Activated T-helper 1 cell treated with anti-CD3 and anti-CD28 coated beads, Interleukin-2, amount 50 U/mL, for 16 hours (primary cell): ENCODE data around the gene ATP9A.
"Not testable (repeated sequence)": the region's sequence is repeated elsewhere in the genome, so short reads cannot be mapped to it uniquely, and the experiment has no call there.

ENCODE experiments used
- DNase-seq, 2 donors: peaks; one replicate each; pipeline ENCODE4 v3.0.0-alpha.2; 2020; ENCODE audit warnings: low read depth in 1 of 2, low spot score in 1 of 2

ATP9A gene

GRCh38 chr20:51731731-51732095, 36.5 kb downstream of the ATP9A start:
- no peak for DNase-seq

- DNase-seq, result no peak
These were observed 38.4 kb downstream of the ATP9A start for GRCh38 chr20:51729771-51730170.

- no peak for DNase-seq
These were observed 39.5 kb downstream of the ATP9A start for GRCh38 chr20:51728737-51729136.

GRCh38 chr20:51727872-51728271, 40.3 kb downstream of the ATP9A start:
- DNase-seq, result no peak

GRCh38 chr20:51725584-51726176, 42.5 kb downstream of the ATP9A start:
- no peak for DNase-seq

- not testable (repeated sequence) for DNase-seq
These were observed 45.2 kb downstream of the ATP9A start for GRCh38 chr20:51723026-51723425.

- not testable (repeated sequence) for DNase-seq
These were observed 45.9 kb downstream of the ATP9A start for GRCh38 chr20:51722246-51722645.

- no peak for DNase-seq
These were observed 47.3 kb downstream of the ATP9A start for GRCh38 chr20:51720854-51721253.

- no peak for DNase-seq
These were observed 47.8 kb downstream of the ATP9A start for GRCh38 chr20:51720384-51720783.

- no peak for DNase-seq
These were observed 52.4 kb downstream of the ATP9A start for GRCh38 chr20:51715856-51716185.

GRCh38 chr20:51715163-51715855, 52.9 kb downstream of the ATP9A start:
- DNase-seq, result no peak

- no peak for DNase-seq
These were observed 55.0 kb downstream of the ATP9A start for GRCh38 chr20:51713213-51713598.

GRCh38 chr20:51712501-51713212, 55.5 kb downstream of the ATP9A start:
- no peak for DNase-seq

- no peak for DNase-seq
These were observed 56.8 kb downstream of the ATP9A start for GRCh38 chr20:51711426-51711825.

- DNase-seq, result no peak
These were observed 57.8 kb downstream of the ATP9A start for GRCh38 chr20:51710361-51710894.

GRCh38 chr20:51705400-51705799, 62.8 kb downstream of the ATP9A start:
- DNase-seq, result no peak

GRCh38 chr20:51703400-51704287, 64.5 kb downstream of the ATP9A start:
- no peak for DNase-seq

GRCh38 chr20:51702556-51702955, 65.6 kb downstream of the ATP9A start:
- no peak for DNase-seq

GRCh38 chr20:51700809-51701285, 67.3 kb downstream of the ATP9A start:
- no peak for DNase-seq

GRCh38 chr20:51698252-51698651, 69.9 kb downstream of the ATP9A start:
- DNase-seq, result no peak
